ENCODE results near the gene TMBIM1.

The TMBIM1 gene

DNA sequence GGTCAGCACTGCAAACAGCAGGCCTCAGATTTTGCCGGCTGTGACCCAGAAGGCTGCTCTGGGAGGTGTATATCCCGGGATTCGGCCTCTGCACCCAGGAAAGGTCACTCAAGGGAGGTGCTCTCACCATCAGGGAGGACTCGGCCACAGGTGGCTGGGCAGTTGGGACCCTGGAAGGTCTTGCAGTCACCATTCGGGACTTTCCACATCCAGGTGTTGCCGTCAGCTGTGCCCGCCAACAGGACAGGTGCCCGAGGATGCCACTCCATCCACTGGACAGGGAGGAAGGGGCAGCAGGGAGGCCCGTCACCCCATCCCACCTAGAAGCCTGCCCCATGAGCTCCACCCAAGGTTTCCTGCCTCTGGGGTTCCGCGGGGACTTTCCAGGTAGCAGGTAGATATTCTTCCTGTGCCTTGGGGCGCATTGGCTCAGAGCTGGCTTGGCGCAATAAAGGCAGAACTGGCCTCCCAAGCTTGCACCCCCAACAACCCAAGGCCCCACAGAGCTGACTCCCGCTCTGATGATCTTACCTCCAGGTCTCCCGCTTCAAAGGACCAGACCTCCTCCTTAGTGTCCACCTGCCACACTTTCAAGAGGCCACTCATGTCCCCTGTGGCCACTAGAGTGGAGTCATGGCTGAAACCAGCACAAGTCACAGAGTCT lies 25.9 kb downstream of the TMBIM1 start:
- no peak for DNase-seq (ENCODE audit: low spot score)
- in situ Hi-C loops (cut with MboI; ENCODE audit: low pct_unique_long_range_greater_than_20kb, low sequenced_read_pairs, unreplicated experiment) = no loop called here
- TF ChIP-seq, protein P1, sequence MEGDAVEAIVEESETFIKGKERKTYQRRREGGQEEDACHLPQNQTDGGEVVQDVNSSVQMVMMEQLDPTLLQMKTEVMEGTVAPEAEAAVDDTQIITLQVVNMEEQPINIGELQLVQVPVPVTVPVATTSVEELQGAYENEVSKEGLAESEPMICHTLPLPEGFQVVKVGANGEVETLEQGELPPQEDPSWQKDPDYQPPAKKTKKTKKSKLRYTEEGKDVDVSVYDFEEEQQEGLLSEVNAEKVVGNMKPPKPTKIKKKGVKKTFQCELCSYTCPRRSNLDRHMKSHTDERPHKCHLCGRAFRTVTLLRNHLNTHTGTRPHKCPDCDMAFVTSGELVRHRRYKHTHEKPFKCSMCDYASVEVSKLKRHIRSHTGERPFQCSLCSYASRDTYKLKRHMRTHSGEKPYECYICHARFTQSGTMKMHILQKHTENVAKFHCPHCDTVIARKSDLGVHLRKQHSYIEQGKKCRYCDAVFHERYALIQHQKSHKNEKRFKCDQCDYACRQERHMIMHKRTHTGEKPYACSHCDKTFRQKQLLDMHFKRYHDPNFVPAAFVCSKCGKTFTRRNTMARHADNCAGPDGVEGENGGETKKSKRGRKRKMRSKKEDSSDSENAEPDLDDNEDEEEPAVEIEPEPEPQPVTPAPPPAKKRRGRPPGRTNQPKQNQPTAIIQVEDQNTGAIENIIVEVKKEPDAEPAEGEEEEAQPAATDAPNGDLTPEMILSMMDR (IDR thresholded peaks at IDR 0.05; ENCODE audit: extremely low read depth, insufficient read depth, missing control alignments) = no peak

DNA sequence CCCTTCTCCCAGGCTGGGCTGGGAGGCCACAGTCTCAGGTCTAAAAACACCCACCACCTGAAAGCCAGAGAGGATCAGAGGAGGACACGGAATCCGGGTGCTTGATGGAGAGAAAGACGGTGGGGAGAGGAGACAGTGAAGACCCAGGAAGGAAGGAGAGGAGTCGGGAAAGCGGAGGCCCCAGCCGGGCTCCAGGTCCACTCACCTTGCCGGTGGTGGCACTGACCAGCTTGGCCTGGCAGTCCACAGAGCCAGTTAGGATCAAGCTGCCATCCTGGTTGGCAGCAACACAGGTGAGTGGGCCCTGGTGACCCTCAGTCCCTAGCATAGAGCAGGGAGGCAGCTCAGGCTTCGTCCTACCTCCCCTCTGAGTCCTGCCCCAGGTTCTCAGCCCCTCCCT lies 26.7 kb downstream of the TMBIM1 start:
- in situ Hi-C loops (cut with MboI; ENCODE audit: low pct_unique_long_range_greater_than_20kb, low sequenced_read_pairs, unreplicated experiment) = no loop called here
- TF ChIP-seq, protein P1 (IDR thresholded peaks at IDR 0.05; ENCODE audit: extremely low read depth, insufficient read depth, missing control alignments) = no peak

DNA sequence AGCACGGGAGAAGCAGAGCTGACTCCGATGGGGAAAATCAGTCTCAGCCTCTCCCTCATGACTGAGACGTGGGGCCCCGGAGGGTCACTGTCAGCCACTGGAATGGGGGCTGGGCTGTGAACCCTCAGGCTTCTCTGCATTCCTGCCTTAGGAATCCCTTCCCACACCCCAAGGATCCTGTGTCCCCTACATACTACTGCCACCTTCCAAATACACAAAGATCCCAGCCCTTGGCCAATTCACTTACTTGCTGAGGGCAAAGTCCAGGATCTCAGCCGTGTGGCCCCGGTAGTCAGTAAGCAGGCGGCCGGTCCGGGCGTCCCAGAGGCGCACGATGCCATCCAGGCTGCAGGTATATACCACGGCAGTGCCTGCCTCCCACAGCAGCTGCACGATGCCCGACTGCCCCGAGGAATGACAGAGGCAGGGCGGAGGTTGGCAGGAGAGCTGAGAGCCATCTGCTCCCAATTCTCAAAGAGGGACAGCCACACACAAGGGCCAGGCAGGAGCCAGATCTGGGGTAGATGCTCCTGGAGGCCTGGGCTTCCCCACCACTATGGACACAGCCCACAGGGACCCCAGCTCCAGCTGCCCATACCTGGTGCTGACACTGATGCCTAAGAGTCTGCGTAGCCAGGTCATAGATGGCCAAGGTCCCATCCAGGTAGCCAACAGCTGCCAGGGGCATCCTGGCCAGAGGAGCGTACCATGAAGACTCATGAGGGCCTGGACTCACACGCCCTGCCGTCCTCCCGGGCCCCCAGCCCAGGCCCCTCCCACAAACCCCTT lies 27.3 kb downstream of the TMBIM1 start:
- TF ChIP-seq, protein P1 (IDR thresholded peaks at IDR 0.05; ENCODE audit: extremely low read depth, insufficient read depth, missing control alignments) = no peak
- in situ Hi-C loops (cut with MboI; ENCODE audit: low pct_unique_long_range_greater_than_20kb, low sequenced_read_pairs, unreplicated experiment) = no loop called here
- no peak for DNase-seq (ENCODE audit: low spot score)

More for the DNA sequence above, 26.7 kb downstream of the TMBIM1 start:
- DNase-seq (ENCODE audit: low spot score) = no peak

DNA sequence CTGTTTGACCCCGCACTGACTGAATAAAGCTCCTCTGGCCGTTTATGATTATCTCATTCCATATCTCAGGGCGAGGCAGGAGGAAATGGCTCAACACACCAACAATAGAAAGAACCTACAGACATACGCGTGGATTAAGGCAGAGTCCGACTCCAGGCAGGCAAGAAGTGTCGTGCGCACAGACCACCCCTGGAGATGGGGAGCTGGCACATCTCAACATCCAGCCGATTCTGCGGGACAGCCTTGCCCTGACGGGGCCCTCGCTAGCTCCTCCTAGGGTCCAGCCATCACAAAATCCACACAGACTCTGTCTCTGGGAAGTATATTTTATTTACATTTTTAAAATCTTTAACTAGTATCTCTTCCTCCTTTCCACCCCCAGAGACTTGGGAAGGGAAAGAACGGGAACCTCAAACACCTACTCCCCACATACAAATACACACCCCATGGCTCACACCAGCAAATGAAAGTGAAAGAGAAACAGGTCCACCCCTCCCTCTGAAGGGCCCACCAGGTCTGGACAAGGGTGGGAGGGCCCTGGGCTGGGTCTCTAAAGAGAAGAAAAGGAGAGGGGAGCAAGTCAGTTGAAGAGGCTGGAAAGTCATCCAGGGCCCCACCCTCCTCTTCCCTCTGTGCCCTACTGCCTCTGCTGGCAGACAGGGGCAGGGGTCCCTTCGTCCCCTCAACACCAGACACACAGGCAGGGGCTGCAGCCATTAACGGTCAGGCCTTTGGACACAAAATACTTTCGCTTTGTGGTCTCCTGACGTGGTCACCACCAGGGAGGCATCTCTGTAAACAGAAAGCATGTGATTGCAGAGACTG lies 28.3 kb downstream of the TMBIM1 start:
- TF ChIP-seq, protein P1 (IDR thresholded peaks at IDR 0.05; ENCODE audit: extremely low read depth, insufficient read depth, missing control alignments) = peak; percentile 0
- no peak for DNase-seq (ENCODE audit: low spot score)
- in situ Hi-C loops (cut with MboI; ENCODE audit: low pct_unique_long_range_greater_than_20kb, low sequenced_read_pairs, unreplicated experiment) = no loop called here

DNA sequence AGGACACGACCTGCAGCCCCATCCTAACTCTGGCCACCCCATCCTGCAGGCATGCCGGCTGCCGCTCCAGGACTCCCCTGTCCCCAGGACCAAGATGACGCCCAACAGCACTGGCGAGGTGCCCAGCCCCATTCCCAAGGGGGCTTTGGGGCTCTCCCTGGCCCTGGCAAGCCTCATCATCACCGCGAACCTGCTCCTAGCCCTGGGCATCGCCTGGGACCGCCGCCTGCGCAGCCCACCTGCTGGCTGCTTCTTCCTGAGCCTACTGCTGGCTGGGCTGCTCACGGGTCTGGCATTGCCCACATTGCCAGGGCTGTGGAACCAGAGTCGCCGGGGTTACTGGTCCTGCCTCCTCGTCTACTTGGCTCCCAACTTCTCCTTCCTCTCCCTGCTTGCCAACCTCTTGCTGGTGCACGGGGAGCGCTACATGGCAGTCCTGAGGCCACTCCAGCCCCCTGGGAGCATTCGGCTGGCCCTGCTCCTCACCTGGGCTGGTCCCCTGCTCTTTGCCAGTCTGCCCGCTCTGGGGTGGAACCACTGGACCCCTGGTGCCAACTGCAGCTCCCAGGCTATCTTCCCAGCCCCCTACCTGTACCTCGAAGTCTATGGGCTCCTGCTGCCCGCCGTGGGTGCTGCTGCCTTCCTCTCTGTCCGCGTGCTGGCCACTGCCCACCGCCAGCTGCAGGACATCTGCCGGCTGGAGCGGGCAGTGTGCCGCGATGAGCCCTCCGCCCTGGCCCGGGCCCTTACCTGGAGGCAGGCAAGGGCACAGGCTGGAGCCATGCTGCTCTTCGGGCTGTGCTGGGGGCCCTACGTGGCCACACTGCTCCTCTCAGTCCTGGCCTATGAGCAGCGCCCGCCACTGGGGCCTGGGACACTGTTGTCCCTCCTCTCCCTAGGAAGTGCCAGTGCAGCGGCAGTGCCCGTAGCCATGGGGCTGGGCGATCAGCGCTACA lies 29.4 kb downstream of the TMBIM1 start:
- in situ Hi-C loops (cut with MboI; ENCODE audit: low pct_unique_long_range_greater_than_20kb, low sequenced_read_pairs, unreplicated experiment) = no loop called here
- TF ChIP-seq, protein P1 (IDR thresholded peaks at IDR 0.05; ENCODE audit: extremely low read depth, insufficient read depth, missing control alignments) = no peak

More for the DNA sequence above, 29.4 kb downstream of the TMBIM1 start:
- DNase-seq (ENCODE audit: low spot score) = no peak

Measured in GM13977 (cell line).